Measurements from ENCODE around the gene ELAVL4.

ELAVL4 gene

DNA sequence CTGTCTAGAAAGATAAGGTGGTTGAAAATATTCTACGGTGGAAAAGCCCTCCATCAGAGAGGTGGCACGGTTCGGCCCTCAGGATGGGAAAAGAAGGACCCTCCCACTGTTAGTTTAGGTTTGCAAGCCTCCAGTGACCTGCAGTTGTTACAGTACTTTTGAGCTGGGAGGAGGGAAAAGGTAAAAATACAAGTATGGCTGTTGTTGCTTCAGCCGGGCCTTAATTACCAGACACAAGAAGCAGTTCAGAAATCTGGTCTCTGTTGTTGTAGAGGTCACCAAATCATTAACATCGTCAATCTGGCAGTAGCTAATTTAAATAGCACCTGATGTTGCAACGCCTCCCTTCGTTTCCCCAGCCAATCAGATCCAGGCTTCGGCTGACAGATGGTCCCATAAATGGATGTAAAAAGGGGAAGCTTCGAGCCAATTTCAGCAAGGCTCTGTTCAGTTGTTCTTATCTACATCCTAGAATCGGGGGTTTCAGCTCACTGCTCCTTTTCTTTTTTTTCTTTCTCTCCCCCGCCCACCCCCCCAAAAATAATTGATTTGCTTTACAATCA, at the start of gene ELAVL4:
ELAVL4 (plus strand) TSS at position 424 of the 563 bp plus-strand sequence. CDS start 270 bp downstream, outside the sequence.
- peak in 6 of 14 donors; percentile 6 to 61 (median 14) for DNase-seq

- DNase-seq: no peak
These were observed 48.4 kb upstream of the ELAVL4 start for GRCh38 chr1:50060279-50060678.

- DNase-seq: no peak
These were observed 41.9 kb upstream of the ELAVL4 start for GRCh38 chr1:50066806-50067205.

DNA sequence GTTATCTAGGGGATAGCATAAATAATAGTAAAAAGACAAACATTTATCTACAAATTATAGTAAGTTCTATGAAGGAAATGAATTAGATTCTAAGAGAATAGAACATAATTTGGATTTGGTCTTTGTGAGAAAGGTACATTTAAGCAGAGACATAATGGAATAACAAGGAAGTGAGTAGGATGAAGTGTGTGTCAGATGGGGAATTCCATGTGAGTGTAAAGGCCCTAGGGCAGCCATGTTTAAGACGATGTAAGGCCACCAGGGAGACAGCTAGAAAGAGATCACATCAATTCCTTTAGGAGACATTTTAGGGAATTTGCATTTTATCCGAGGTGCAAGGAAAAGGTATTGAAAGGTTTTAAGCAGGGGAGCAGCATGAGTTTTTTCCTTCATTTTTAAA, 33.8 kb upstream of the ELAVL4 start:
- no peak for DNase-seq

DNA sequence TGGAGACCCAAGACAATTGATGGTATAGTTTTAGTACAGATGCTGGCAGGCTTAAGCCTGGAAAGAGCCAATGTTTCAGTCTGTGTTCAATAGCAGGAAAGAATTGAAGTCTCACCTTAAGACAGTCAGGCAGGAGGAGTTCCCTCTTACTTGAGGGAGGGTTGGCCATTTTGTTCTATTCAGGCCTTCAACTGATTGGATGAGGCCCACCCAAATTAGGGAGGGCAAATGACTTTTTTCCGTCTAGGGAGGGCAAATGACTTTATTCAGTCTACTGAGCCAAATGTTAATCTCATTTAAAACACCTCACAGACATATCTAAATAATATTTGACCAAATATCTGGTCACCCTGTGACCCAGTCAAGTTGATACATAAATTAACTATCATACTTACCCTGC, 31.4 kb upstream of the ELAVL4 start:
- DNase-seq: no peak

DNA sequence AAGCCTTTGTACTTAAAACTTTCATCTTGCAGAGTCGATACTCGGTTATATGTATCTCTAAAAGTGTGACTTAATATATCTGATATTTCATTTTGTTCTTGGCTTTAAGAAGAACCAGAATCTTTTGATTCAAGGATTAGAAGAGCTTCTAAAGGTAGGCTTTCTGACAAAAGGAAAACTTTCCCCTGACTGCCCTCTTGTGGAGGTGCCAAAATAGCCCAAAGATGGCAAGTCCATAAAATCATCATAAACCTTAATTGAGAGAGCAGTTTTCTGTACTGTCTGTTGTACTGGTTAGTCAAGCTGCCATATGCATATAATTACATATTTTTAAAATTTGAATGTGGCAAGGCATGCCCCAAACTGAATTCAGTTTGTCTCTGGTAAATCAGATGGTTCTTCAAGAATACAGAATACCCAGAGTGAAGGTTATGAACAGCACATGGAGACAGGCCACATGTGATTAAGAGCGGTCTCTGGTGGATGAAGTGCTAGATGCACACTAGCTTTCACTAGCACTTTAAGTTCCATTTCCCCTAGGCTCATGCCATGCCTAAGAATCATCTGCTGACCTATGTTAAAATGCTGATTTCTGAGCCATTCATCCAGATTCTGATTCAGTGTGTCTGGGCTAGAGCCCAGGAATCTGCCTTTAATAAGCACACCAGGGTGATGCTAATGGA, 27.7 kb upstream of the ELAVL4 start:
- no peak for DNase-seq

DNA sequence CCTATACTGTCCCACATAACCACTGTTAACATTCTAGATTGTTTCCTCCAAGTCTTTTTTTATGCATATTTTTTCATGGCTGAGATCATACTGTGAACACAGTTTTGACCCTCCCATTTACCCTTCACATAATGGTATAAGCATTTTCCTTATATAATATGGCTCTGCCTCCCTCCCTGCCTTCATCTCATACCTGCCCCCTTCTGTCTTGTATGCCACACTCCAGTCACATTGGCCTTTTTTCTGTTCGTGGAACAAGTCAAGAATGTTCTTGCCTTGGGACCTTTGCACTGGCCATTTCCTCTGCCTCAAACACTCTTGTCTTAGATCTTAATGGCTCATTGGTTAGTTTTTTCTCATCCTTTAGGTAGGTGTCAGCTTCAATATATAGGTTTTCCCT, 24.3 kb upstream of the ELAVL4 start:
- DNase-seq: no peak

GRCh38 chr1:50091068-50091467, 17.7 kb upstream of the ELAVL4 start:
- DNase-seq: no peak

- no peak for DNase-seq
These were observed 13.0 kb upstream of the ELAVL4 start for GRCh38 chr1:50095716-50096115.

DNA sequence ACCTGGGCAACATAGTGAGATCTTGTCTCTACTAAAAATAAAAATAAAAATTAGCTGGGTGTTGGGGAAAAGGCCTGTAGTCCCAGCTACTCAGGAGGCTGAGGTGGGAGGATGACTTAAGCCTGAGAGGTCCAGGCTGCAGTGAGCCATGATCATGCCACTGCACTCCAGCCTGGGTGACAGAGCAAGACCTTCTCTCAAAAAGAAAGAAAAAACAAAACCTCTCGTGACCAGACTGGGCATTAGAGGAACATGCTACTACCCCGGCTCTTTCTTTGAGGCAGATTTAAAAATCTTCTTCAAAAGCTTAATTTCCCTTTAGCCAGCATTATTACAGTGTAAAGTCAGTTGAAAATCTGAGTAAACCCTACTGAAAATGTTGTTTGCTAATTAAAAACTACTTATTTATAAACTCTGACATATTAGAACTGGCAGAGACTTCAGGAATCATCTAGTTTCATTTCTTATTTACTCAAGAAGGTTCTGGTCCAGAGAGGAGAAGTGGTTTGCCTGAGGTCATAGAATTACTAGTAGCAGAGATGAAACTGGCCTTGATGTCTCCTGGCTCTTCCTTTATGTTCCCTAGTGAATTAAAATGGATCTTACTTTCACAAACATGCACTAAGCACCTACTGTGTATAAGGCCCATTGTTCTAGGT, 11.6 kb upstream of the ELAVL4 start:
- DNase-seq: peak in 2 of 14 donors; percentile 1 to 5

DNA sequence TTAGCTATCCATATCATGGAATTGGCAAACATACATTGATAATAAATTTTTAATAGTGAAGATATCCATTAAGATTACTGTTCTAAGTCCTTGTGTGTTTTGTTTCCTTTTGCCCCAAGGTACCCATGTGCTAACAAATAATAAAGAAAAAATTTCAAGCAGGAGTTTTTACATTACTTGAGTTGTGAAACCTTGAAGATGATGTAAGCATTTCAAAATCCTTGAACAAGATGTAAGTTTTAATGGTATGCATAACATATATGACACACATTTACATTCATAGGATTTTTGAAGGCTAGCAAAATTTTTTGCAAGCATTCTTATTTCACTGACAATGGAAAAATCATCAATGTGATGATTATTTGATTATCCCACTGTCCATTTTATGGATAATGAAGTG, 10.9 kb upstream of the ELAVL4 start:
- no peak for DNase-seq

DNA sequence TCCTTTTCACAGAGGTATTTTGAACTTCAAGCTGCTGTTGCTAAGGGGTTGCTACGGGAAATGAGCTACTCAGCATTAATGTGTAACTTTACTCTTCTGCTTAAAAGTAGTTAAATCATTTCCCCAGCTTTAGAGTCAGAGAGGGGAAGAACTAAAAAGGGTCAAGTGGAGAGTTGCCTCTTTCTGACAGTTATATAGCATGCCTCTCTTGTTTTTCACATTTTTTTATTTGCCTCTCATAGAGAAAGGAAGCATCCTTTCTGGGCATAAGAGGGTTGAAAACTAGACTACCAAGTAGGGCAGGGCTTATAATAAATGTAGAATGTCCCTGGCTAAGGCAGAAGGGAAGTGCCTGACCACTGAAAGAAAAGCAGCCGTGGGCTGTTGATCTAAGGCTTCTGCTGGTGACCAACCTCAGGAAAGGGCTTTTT, 10.1 kb upstream of the ELAVL4 start:
- no peak for DNase-seq

GRCh38 chr1:50099654-50100053, 9.1 kb upstream of the ELAVL4 start:
- no peak for DNase-seq

DNA sequence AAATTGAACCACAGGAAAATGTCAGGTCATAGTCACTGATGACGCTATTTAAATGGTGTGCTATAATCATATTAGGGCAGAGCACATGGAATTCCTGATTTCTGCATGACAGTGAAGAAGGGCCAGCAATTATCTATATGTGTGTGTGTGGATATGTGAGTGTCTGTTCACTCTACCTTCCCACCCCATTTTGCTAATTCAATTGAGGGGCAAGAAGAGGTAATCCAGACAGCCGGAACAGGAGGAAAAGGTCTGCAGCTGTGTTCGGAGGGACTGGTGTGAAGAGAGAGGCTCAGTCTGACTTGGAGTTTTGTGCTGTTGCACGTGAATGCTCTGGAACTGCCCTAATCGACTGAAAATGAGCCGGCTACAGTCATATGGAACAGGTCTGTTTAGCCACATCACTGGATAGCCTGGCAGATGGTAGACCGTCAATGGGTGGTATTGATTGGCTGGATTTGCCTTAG, 5.1 kb upstream of the ELAVL4 start:
- no peak for DNase-seq

DNA sequence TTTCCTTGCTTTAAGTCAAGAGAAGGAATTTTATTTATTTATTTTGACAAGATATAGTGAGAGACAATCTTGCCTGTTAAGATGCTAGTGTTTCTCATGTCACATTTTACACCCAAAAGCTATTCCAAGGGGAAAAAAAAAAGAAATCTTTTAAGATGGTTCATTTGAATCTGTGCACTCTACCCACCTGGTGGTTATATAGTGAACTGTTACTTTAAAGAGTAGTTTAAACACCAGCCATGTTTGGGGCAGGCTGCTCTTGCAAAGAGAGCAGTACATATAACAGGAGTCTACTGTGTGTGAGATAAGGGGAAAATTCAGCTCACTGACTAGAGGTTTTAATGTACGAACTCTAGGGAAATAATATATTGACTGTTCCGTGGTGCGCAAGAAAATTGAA, 3.3 kb upstream of the ELAVL4 start:
- DNase-seq: no peak

GRCh38 chr1:50106095-50106761, 2.5 kb upstream of the ELAVL4 start:
- DNase-seq: no peak

DNA sequence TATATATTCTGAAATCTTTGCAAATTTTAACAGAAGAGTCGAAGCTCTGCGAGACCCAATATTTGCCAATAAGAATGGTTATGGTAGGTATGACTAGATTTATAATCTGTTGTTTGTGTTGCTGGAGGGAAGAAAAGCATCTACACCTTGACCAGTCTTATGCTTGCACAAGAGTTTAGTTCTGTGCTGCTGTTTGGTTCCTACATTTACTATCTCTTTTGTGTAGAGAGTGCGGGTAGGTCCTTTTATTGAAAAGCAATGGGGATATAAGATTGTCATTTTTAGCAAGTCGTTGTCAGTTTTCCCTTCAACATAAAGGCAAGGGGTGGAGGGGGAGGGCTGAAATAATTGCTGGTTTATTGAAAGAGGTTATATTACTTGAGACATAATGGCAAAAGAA, 396 bp downstream of the ELAVL4 start:
- no peak for DNase-seq

DNA sequence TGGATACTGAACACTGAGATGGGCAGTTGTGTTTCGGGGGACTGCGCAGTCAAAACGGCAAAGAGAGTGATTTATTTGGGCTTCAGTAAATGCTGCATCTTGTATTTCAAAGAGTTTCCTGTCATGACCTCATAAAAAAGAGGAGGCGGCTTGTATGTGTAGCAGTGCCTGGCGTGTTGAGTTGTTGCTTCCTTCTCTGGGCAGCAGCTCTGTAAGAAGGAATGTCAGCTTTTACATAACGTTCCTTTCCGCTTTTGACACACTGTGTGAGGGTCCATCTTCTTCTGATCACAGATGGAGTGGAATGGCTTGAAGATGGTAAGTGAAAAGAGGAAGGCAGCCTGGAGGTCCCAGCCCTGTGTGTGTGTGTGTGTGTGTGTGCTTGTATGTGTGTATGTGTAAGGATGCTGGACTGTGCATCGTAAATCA, 941 bp downstream of the ELAVL4 start:
- DNase-seq: peak in 7 of 14 donors; percentile 10 to 64 (median 25)

- peak in 1 of 14 donors; percentile 43 for DNase-seq
These were observed 1.4 kb downstream of the ELAVL4 start for GRCh38 chr1:50110151-50110550.

DNA sequence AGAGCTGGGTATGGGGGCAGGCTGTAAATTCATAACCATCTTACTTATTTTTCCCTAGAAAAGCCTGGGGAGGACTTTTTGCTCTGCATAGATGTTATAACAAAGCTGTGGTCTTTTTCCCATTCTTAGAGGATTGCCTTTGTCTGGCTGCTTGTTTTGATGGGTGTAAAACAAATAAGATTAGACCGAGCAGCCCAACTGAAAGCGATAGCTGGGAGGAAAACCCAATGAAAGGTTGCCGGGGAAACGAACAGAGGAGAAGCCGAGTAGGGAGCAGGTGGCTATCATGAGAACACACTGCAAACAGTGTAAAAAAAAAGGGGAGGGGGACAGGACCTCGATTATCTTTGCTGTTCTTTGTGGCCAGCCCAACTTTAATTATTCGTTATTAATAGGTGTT, 1.9 kb downstream of the ELAVL4 start:
- DNase-seq: peak in 1 of 14 donors; percentile 29

DNA sequence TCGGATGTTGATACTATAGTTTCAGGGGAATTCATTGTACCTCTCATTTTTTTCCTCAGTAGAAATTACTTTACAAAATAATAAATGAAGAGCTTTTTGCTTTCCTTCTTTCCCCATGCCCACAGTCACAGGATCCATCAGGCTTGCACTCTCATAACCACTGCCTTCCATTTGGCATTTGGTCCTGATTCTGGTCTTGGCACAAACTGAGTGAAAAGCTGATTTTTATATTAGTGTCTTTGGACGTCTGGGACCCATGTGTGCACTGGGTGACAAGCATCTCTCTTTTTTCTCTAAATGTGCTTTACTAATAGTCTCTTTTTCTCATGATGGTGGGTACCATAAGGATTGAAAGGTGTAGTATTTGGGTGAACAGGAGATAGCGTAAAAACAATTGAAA, 2.8 kb downstream of the ELAVL4 start:
- peak in 1 of 14 donors; percentile 3 for DNase-seq

GRCh38 chr1:50112193-50112592, 3.5 kb downstream of the ELAVL4 start:
- DNase-seq: no peak

GRCh38 chr1:50123071-50123470, 14.4 kb downstream of the ELAVL4 start:
- DNase-seq: no peak

All from C1 segment of cervical spinal cord (tissue), 14 donors.